NT2/D1 (cell line): ENCODE measurements around the gene RYR2.

Experiments
- YY1 ChIP-seq: IDR thresholded peaks from 2 replicates; pipeline ENCODE4 v1.6.1; 2011; ENCODE audit not compliant: insufficient read length, insufficient read depth
- ZNF274 ChIP-seq: IDR thresholded peaks from 2 replicates; pipeline ENCODE4 v1.6.1; 2011; ENCODE audit warnings: mild to moderate bottlenecking, low read depth, low read length

- TF ChIP-seq ZNF274 (no peak), YY1 (no peak)
These were observed 628.3 kb downstream of the RYR2 start for GRCh38 chr1:237670302-237670701.
